ENCODE data around the gene ANKRD65. TPM values are rescaled to one million over a fixed set of nuclear protein-coding genes. Genes with fewer than 3 reads are reported as not detected.

ANKRD65 gene
- total RNA-seq, 1 donor from 2014 or later = 10.1 TPM

- no peak for DNase-seq (ENCODE audit: low spot score)
Measured at GRCh38 chr1:1442069-1442770, 21.1 kb upstream of the ANKRD65 start.

GRCh38 chr1:1441002-1441888 is 20.2 kb upstream of the ANKRD65 start:
- no peak for DNase-seq (ENCODE audit: low spot score)

DNA sequence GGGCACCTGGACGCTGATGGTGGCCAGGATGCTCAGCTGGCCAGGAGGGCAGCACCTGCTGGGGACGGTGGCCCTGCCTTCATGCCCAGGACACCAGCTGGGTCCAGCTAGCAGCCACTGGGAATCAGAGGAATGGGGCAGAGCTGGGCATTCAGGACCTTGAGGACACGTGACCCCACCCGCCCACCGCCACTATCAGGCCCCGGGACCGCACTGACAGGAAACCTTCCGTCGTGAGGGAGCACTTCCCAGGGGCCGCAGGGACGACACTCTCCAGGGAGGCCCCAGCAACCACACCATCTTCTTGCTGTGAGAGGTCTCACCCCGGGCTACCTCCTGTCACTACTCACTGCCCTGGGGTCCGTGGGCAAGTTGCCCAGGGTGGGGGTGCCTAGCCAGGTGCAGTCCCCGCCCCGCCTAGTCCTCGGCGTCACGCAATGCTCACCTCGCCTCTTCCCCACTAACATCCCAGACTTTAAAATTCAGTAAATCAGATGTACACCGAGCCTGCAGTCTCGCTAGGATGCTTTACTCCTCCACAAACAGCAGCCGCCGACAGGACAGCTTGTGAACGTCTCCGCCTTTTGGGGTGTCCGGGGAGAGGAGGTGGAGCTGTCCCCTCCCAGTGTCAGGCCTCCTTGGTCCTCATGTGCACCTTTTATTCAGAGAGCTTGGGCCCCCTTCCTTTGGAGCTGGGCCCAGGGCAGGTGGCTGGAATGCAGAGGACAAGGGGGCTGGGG is 19.4 kb upstream of the ANKRD65 start:
- DNase-seq (ENCODE audit: low spot score) = no peak

- DNase-seq (ENCODE audit: low spot score) = no peak
Measured at GRCh38 chr1:1439546-1440261, 18.6 kb upstream of the ANKRD65 start.

- DNase-seq (ENCODE audit: low spot score) = no peak
Measured at GRCh38 chr1:1438531-1439381, 17.7 kb upstream of the ANKRD65 start.

DNA sequence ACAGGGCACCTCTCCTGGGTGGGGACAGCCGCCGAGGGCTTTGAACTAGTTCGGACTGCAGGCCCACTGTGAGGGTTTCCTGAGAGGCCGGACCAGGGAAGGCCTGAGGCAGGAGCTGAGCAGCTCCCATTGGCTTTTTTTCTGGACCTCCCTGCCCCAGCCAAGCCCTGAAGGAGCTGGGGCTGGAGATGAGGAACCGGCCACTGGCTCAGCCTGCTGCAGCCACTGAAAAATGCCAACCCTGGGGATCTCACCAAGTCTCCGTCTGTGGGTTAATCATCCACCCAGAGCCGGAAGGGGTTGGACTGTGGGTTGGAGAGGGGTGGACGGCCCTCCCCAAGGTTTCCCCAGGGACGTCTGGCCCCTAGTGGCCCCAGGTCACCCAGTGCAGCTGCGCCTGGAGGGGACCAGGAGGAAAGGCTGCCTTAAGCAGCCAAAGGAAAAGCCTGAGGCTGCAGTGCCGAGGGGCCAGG is 16.9 kb upstream of the ANKRD65 start:
- DNase-seq (ENCODE audit: low spot score) = peak; percentile 51

- no peak for DNase-seq (ENCODE audit: low spot score)
Measured at GRCh38 chr1:1437033-1437903, 16.2 kb upstream of the ANKRD65 start.

DNA sequence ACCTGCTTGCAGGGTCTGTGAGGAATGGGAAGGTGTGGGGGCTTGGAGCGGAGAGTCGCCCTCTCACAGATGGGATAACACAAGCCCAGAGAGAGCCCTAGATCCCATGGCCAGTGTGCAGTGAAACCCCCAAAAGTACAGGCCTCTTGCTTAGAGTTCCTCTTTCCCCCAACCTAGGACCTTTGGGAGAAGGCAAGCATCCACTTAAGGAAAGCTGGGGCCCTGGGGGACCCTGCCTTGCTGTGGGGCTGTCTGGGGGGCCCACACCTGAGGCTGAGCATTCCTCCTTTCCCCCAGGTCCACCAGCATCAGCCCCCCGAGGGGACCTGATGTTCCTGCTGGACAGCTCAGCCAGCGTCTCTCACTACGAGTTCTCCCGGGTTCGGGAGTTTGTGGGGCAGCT is 15.6 kb upstream of the ANKRD65 start:
- no peak for DNase-seq (ENCODE audit: low spot score)

DNA sequence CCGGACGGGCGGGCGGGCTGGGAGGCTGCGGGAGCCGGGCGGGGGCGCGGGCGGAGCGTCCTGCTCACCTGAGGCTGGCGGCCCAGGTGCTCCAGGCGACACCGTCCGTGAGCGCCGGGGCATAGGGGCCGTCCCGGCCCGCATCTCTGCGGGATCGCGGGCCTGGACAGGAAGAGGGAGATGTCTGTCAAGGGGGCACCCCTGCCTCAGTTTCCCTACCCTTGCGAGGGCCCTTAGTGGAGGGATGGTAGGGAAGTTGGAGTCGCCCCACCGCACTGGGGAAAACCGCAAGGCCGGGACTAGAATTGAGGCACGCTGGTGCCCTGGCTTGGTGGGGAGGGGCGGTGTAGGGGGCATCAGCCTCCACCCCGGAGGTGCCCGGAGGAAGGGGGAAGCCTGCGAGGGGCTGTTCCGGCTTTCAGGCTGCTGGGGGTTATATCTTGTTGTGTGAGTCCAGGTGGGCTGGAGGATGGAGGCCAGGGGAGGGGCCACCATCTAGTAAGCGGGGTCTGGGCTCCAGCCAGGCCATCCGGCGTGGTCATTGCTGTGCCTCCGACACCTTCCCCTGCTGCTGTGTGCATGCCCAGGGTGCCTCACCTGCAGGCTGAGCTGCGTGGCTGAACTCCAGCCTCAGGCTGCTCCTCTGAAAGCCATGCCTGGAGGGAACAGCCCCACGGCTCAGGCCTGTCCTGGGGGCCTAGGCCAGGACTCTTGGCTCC is 15.0 kb upstream of the ANKRD65 start:
- DNase-seq (ENCODE audit: low spot score) = no peak

GRCh38 chr1:1435106-1435903 is 14.2 kb upstream of the ANKRD65 start, which contains the start of gene VWA1:
TSS of gene VWA1 (plus strand) at chr1:1435690. CDS start at chr1:1435749, 59 bp downstream.
- DNase-seq (ENCODE audit: low spot score) = peak; percentile 65

DNA sequence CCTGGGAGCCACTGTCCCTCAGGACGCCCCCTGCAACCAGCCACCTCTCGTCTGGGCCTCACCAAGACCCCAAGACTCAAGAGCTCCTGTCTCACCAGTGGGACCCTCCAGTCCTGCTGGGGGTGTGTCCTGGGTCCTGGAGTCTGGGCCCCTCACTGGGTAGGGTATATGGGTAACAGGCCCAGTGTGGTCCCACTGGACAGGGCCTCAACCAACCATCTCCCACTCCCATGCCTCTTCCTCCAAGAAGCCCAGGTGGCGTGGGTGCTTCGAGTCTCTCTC is 13.7 kb upstream of the ANKRD65 start:
- DNase-seq (ENCODE audit: low spot score) = no peak

DNA sequence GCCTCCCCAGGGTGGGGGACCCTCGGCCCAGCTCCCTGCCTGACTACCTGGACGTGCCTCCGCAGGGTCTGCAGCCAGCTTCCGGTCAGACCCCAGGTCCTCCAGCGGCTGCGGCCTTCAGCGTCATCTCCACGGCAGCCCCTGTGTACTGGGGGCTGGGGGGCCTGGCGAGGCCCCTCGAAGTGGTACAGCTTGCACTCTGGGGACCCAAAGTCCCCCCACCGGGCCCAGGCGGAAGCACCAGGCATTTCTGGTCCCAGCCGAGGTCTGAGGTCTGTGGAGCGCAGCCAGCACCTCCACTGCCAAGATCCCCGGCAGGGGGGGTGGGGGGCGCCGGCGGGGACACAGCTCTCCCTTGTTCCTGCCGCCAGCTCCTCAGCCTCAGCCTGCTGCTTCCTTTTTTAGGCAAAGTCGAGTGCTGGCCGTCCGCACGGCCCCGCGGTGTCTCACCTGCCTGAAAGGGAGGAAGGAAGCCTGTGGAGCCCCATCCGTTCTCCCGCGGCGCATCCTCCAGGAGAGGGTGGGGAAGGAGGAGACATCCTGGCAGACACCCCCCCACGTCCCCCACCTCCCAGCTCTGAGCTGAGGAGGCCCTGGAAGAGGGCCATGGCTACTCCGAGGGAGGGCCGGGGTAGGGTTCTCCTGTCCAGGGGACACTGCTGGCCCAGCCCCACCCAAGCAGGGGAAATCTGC is 13.2 kb upstream of the ANKRD65 start:
- peak; percentile 41 for DNase-seq (ENCODE audit: low spot score)

GRCh38 chr1:1433804-1434130 is 12.7 kb upstream of the ANKRD65 start:
- no peak for DNase-seq (ENCODE audit: low spot score)

DNA sequence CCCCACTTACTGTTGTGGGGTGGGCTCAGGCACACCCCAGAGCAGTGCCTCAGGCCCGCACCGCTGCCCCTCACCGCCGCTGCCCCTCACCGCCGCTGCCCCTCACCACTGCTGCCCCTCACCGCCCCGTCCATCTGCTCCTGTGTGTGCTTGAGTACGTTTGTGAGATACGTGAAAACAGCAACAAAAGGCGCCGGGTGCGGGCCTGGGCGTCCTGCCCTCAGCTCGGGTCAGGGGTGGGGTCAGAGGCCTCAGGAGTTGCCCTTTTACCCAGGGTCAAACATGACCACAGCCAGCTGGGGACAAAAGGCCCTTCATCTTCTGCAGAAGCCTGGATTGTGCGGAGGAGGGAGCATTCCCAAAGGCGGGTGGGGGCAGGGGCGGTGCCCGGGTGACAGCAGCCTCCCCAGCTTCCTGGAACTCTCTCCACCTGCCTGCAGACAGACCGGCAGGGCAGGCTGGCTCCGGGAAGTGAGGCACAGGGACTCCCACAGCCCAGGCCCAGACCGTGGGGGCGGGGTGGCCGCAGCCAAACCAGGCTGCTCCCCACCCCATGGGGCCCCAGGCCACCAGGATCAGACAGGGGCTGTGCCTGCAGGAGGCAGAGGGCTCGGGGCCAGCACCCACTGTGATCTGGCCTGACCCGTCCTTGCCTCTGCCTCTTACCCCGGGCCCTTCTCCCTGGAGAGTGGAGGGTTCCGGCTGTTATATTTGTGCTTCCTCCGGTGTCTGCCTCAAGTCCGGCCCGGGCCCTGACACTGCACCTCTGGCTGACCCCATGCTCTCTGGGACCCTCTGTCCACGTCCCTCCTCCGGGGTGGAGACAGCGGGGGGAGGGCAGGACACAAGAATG is 12.1 kb upstream of the ANKRD65 start:
- peak; percentile 78 for DNase-seq (ENCODE audit: low spot score)

DNA sequence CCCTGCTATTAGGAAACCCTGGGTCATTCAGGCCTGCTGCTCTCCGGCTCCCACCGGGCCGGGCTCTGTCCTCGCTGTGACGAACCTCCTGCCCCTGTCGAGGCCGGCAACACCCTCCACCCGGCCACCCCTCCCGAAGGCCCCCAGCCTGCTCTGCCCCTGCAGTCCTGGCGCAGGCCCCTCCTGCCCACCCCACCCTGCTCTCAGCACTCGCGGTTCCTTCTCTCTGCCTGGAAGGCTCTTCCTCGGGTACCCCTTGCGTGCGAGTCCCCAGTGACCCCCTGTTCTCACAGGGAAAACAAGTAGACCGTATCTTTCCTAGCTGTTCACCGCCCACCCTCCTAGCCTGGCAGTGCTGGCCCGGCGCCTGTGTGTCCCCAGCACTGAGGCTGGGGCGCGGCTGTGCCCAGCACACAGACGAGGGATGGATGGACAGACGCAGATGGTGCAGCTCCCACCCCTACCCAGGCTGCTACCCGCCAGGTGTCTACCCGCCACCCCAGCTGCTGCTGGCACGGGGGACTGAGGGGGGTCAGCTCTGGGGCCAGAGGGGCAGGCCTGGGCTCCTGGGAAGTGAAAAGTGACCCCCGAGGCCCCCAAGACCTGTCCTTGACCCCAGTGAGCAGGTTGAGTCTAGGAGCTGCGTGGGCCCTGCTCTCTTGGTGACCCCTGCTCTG is 11.3 kb upstream of the ANKRD65 start:
- no peak for DNase-seq (ENCODE audit: low spot score)

- no peak for DNase-seq (ENCODE audit: low spot score)
Measured at GRCh38 chr1:1431845-1432273, 10.8 kb upstream of the ANKRD65 start.
